H1 (cell line): ENCODE results near the gene NRIP3. TPM values are rescaled to one million over a fixed set of nuclear protein-coding genes. Genes with fewer than 3 reads are reported as not detected.

ENCODE experiments used
- CTCF ChIA-PET: fragments of 300-600 bp; sonication (Branson Sonifier 250); formaldehyde crosslinking; loops from one replicate; lab custom pipeline; 2021; ENCODE audit not compliant: partially characterized antibody; lab: Charles Lee
- POLR2A ChIA-PET: fragments of 300-600 bp; sonication (Branson Sonifier 250); formaldehyde crosslinking; loops from one replicate; lab custom pipeline; 2021; ENCODE audit warnings: inconsistent platforms; ENCODE audit not compliant: partially characterized antibody; lab: Charles Lee
- DNase-seq, 2 experiments: peaks; one replicate each; pipeline versions ENCODE4 v3.0.0 to v3.0.0-alpha.2; 2010 to 2022; ENCODE audit warnings: low spot score in 2 of 2, low read depth in 1 of 2, mixed read lengths in 1 of 2
- FAIRE-seq: peaks from 2 replicates; lab custom pipeline; 2011; peaks lifted over from hg19 to GRCh38; lab: Jason Lieb, UNC
- H2AFZ ChIP-seq: 2 replicates; pipeline ENCODE4 v1.8.1; 2012; ENCODE audit warnings: low read length, inconsistent platforms
- H2AK5ac ChIP-seq: 2 replicates; pipeline ENCODE4 v1.6.1; 2013; ENCODE audit warnings: low read depth, low read length
- H2BK120ac ChIP-seq: replicated peaks from 2 replicates; pipeline ENCODE3; 2013; ENCODE audit warnings: low read depth, low read length, inconsistent platforms
- H2BK12ac ChIP-seq: 2 replicates; pipeline ENCODE4 v1.6.1; 2013; ENCODE audit warnings: low read depth, low read length
- H2BK15ac ChIP-seq: 2 replicates; pipeline ENCODE4 v1.6.1; 2013; ENCODE audit warnings: low read length
- H2BK20ac ChIP-seq: 2 replicates; pipeline ENCODE4 v1.6.1; 2013; ENCODE audit warnings: low read length
- H2BK5ac ChIP-seq: 2 replicates; pipeline ENCODE4 v1.6.1; 2013; ENCODE audit warnings: low read depth, low read length
- H3K14ac ChIP-seq: 2 replicates; pipeline ENCODE4 v1.6.1; 2013; ENCODE audit warnings: inconsistent platforms; ENCODE audit not compliant: insufficient read length
- H3K18ac ChIP-seq: 2 replicates; pipeline ENCODE4 v1.6.1; 2013; ENCODE audit warnings: low read length; ENCODE audit errors: extremely low read depth
- H3K23ac ChIP-seq: 2 replicates; pipeline ENCODE4 v1.6.1; 2013; ENCODE audit warnings: inconsistent platforms; ENCODE audit not compliant: insufficient read length
- H3K23me2 ChIP-seq: 2 replicates; pipeline ENCODE4 v1.6.1; 2013; ENCODE audit warnings: low read depth, low read length
- H3K27ac ChIP-seq: 2 replicates; pipeline ENCODE4 v1.6.1; 2011; ENCODE audit warnings: low read depth, low read length, inconsistent platforms
- H3K27me3 ChIP-seq, 4 experiments: replicated peaks in 1 of 4; 1 replicate in 1 of 4; 2 replicates in 3 of 4; pipeline versions ENCODE4 v1.6.1 to v1.8.1; 2011 to 2013; ENCODE audit warnings: low read length in 3 of 4, mild to moderate bottlenecking in 3 of 4, inconsistent platforms in 2 of 4, mixed read lengths in 2 of 4, moderate library complexity in 1 of 4; ENCODE audit not compliant: control insufficient read depth in 3 of 4, insufficient read depth in 3 of 4; ENCODE audit errors: extremely low read depth in 1 of 4
- H3K36me3 ChIP-seq, 4 experiments: 2 replicates each; pipeline versions ENCODE4 v1.6.1 to v1.8.1; 2011 to 2013; ENCODE audit warnings: mild to moderate bottlenecking in 4 of 4, low read length in 3 of 4, moderate library complexity in 2 of 4, control low read depth in 1 of 4, inconsistent platforms in 1 of 4; ENCODE audit not compliant: insufficient read depth in 4 of 4, control insufficient read depth in 2 of 4
- H3K4ac ChIP-seq: replicated peaks from 2 replicates; pipeline ENCODE3; 2013; ENCODE audit warnings: low read length, low read depth, mixed read lengths, inconsistent platforms; ENCODE audit not compliant: insufficient read length
- H3K4me1 ChIP-seq, 4 experiments: replicated peaks in 1 of 4; 1 replicate in 1 of 4; 2 replicates in 3 of 4; pipeline versions ENCODE4 v1.6.1 to v1.8.1; 2011 to 2013; ENCODE audit warnings: low read length in 3 of 4, inconsistent platforms in 2 of 4, mixed read lengths in 1 of 4; ENCODE audit not compliant: insufficient read depth in 4 of 4, control insufficient read depth in 3 of 4
- H3K4me2 ChIP-seq, 2 experiments: 2 replicates each; pipeline versions ENCODE4 v1.6.1 to v1.8.1; 2011 to 2013; ENCODE audit warnings: low read depth in 2 of 2, low read length in 2 of 2, control low read depth in 1 of 2, inconsistent platforms in 1 of 2, mild to moderate bottlenecking in 1 of 2; ENCODE audit not compliant: insufficient read depth in 1 of 2
- H3K4me3 ChIP-seq, 4 experiments: fragments of 200-600, 300-600 bp in 1 of 4; sonication (generic), shearing (Covaris generic), sonication (Bioruptor Twin) in 1 of 4; 2 replicates each; pipeline versions ENCODE4 v1.5.1 to v1.8.1; 2011 to 2016; ENCODE audit warnings: low read length in 4 of 4, low read depth in 3 of 4, control low read depth in 2 of 4, inconsistent platforms in 2 of 4, mild to moderate bottlenecking in 2 of 4, mixed read lengths in 1 of 4, moderate library complexity in 1 of 4; ENCODE audit not compliant: insufficient read depth in 2 of 4; ENCODE audit errors: extremely low read depth in 1 of 4
- H3K56ac ChIP-seq: replicated peaks from 2 replicates; pipeline ENCODE3; 2013; ENCODE audit warnings: low read depth, mild to moderate bottlenecking, mixed read lengths, low read length, inconsistent platforms; ENCODE audit not compliant: insufficient read length
- H3K79me1 ChIP-seq: 2 replicates; pipeline ENCODE4 v1.6.1; 2013; ENCODE audit warnings: low read depth, low read length, control low read depth
- H3K79me2 ChIP-seq, 2 experiments: 2 replicates each; pipeline versions ENCODE4 v1.6.1 to v1.8.1; 2012 to 2013; ENCODE audit warnings: low read length in 2 of 2, mild to moderate bottlenecking in 2 of 2, inconsistent platforms in 1 of 2; ENCODE audit not compliant: insufficient read depth in 2 of 2, control insufficient read depth in 1 of 2
- H3K9ac ChIP-seq, 4 experiments: replicated peaks in 1 of 4; 1 replicate in 1 of 4; 2 replicates in 3 of 4; pipeline versions ENCODE4 v1.6.1 to v1.8.1; 2011 to 2013; ENCODE audit warnings: low read depth in 3 of 4, low read length in 3 of 4, control low read depth in 2 of 4, mild to moderate bottlenecking in 2 of 4, moderate library complexity in 2 of 4, inconsistent platforms in 1 of 4; ENCODE audit errors: extremely low read depth in 1 of 4
- H3K9me3 ChIP-seq, 2 experiments: 2 replicates each; pipeline versions ENCODE4 v1.6.1 to v1.8.1; 2012 to 2013; ENCODE audit warnings: mild to moderate bottlenecking in 2 of 2, moderate library complexity in 2 of 2, control low read depth in 1 of 2, inconsistent platforms in 1 of 2, low read depth in 1 of 2, low read length in 1 of 2, mixed read lengths in 1 of 2; ENCODE audit not compliant: insufficient read depth in 2 of 2
- H4K20me1 ChIP-seq, 2 experiments: replicated peaks in 1 of 2; 2 replicates each; pipeline versions ENCODE3 to v1.8.1; 2011 to 2013; ENCODE audit warnings: inconsistent platforms in 2 of 2, low read length in 2 of 2, mild to moderate bottlenecking in 1 of 2; ENCODE audit not compliant: insufficient read depth in 2 of 2, control insufficient read depth in 1 of 2
- H4K5ac ChIP-seq: 2 replicates; pipeline ENCODE4 v1.6.1; 2013; ENCODE audit warnings: low read length, low read depth, mixed read lengths, inconsistent platforms; ENCODE audit not compliant: insufficient read length
- H4K8ac ChIP-seq: 2 replicates; pipeline ENCODE4 v1.8.0; 2013; ENCODE audit warnings: mild to moderate bottlenecking, moderate library complexity, low read length, inconsistent platforms; ENCODE audit not compliant: insufficient read depth; ENCODE audit errors: extremely low read depth
- H4K91ac ChIP-seq: replicated peaks from 2 replicates; pipeline ENCODE3; 2013; ENCODE audit warnings: low read length, mixed read lengths, inconsistent platforms; ENCODE audit not compliant: insufficient read length
- BCL11A ChIP-seq, 2 experiments: IDR thresholded peaks; one replicate each; pipeline ENCODE4 v1.6.1; 2011; ENCODE audit warnings: low read depth in 2 of 2, low read length in 2 of 2, mild to moderate bottlenecking in 2 of 2
- BRCA1 ChIP-seq: IDR thresholded peaks from 2 replicates; pipeline ENCODE4 v1.6.1; 2012; ENCODE audit warnings: low read depth, low read length, improper control_type of control experiment
- CTBP2 ChIP-seq: IDR thresholded peaks from 2 replicates; pipeline ENCODE4 v1.7.0; 2011; ENCODE audit warnings: borderline replicate concordance, mild to moderate bottlenecking, moderate library complexity, mixed read lengths, low read length; ENCODE audit not compliant: insufficient read depth, insufficient read length
- E2F6 ChIP-seq: IDR thresholded peaks from 2 replicates; pipeline ENCODE4 v1.6.1; 2012; ENCODE audit warnings: inconsistent platforms
- EP300 ChIP-seq, 2 experiments: IDR thresholded peaks; 1 replicate in 1 of 2; 2 replicates in 1 of 2; pipeline ENCODE4 v1.6.1; 2011 to 2012; ENCODE audit warnings: low read depth in 2 of 2, low read length in 2 of 2, mild to moderate bottlenecking in 2 of 2, borderline replicate concordance in 1 of 2, inconsistent platforms in 1 of 2, moderate library complexity in 1 of 2
- HDAC6 ChIP-seq: IDR thresholded peaks from one replicate; pipeline ENCODE4 v1.7.1; 2012; ENCODE audit warnings: low read depth, mild to moderate bottlenecking, inconsistent platforms, low read length, moderate library complexity
- NANOG ChIP-seq: IDR thresholded peaks from 2 replicates; pipeline ENCODE4 v1.6.1; 2011; ENCODE audit warnings: low read length, low read depth, mild to moderate bottlenecking, inconsistent platforms; ENCODE audit not compliant: insufficient read depth, poor library complexity, severe bottlenecking
- SP1 ChIP-seq: IDR thresholded peaks from 2 replicates; pipeline ENCODE4 v1.6.1; 2011; ENCODE audit warnings: low read depth, low read length
- SP4 ChIP-seq: IDR thresholded peaks from 2 replicates; pipeline ENCODE4 v1.6.1; 2012; ENCODE audit warnings: low read length, inconsistent platforms
- USF2 ChIP-seq: IDR thresholded peaks from 2 replicates; pipeline ENCODE4 v1.6.1; 2011; ENCODE audit warnings: low read length, improper control_type of control experiment
- WGBS, 2 experiments: shearing (Covaris generic) in 1 of 2; methylation state at CpG; one replicate each; pipeline versions ENCODE4 v1.1.6 to v1.1.7; 2013 to 2015; ENCODE audit warnings: low lambda C conversion rate in 2 of 2, mixed read lengths in 2 of 2, inconsistent platforms in 1 of 2, low coverage in 1 of 2, missing lambda C conversion rate in 1 of 2; ENCODE audit not compliant: insufficient replicate concordance in 2 of 2, insufficient coverage in 1 of 2, insufficient read length in 1 of 2; ENCODE audit errors: extremely low coverage in 1 of 2, missing lambda C conversion rate in 1 of 2; 5-methylcytosine and 5-hydroxymethylcytosine counted together
- polyA plus RNA-seq, 7 experiments: library from polyadenylated mRNA; depleted of rRNA in 3 of 7; stranded (reverse) in 5 of 7; unstranded in 2 of 7; fragments of >200 nt in 5 of 7; fragments of 200-250 nt in 2 of 7; gene quantifications; 1 replicate in 5 of 7; 2 replicates in 1 of 7; 4 replicates in 1 of 7; pipeline versions ENCODE4 v1.2.1 to v1.2.3, GENCODE V29; 2011 to 2013; ENCODE audit warnings: missing spikeins in 2 of 7, mixed read lengths in 2 of 7
- total RNA-seq: library from RNA; stranded (reverse); fragmentation: NEBNext Ultra II Directional; extraction: Animal tissue kit (Norgen Biotek cat#: 25700); gene quantifications from 2 replicates; pipeline ENCODE4 v1.2.1, GENCODE V29; 2021

NRIP3 gene
- total and polyA plus RNA-seq, 2 of the 8 experiments (the other 6 are each of a cell fraction or from before 2014, with no cell fraction given), result 3.9 to 7.1 TPM

GRCh38 chr11:9037963-9038362 is 34.2 kb upstream of the NRIP3 start:
- TF ChIP-seq BRCA1, result no peak
- TF ChIP-seq HDAC6, result no peak
- no peak for TF ChIP-seq SP1
- TF ChIP-seq E2F6, result no peak
- TF ChIP-seq SP4, result no peak
- no peak for TF ChIP-seq CTBP2
- TF ChIP-seq NANOG, result no peak
- TF ChIP-seq USF2, result no peak
- TF ChIP-seq BCL11A (IDR thresholded peaks at IDR 0.05; ENCODE audit: low read depth in 2 of 2, low read length in 2 of 2), result no peak
- no peak for TF ChIP-seq EP300 (IDR thresholded peaks at IDR 0.05; ENCODE audit: borderline replicate concordance in 1 of 2, low read depth in 2 of 2, low read length in 2 of 2)

More at GRCh38 chr11:9037963-9038362, 34.2 kb upstream of the NRIP3 start:
- Histone ChIP-seq H2AK5ac (no peak overlapping the region), H3K9ac (no peak overlapping the region), H2BK12ac (no peak overlapping the region), H3K14ac (no peak overlapping the region), H3K56ac (no peak overlapping the region), H4K20me1 (no peaks in the 10 kb centered on the region), H3K9me3 (no peaks in the 10 kb centered on the region), H3K18ac (no peak overlapping the region), H2BK120ac (no peak overlapping the region), H4K91ac (no peak overlapping the region), H3K4ac (no peak overlapping the region), H4K8ac (no peak overlapping the region), H3K4me1 (peaks cover 0 to 8% (median 2%) of the 10 kb centered on the region in 4 experiments; a peak in 3 of 7 replicates), H3K27me3 (no peaks in the 10 kb centered on the region), H2BK20ac (no peak overlapping the region), H2BK15ac (no peak overlapping the region), H3K79me1 (no peaks in the 10 kb centered on the region), H3K4me3 (no peak overlapping the region), H2AFZ (no peak overlapping the region), H3K23ac (no peak overlapping the region), H3K23me2 (no peaks in the 10 kb centered on the region), H3K27ac (no peak overlapping the region), H3K36me3 (no peaks in the 10 kb centered on the region), H4K5ac (no peak overlapping the region), H3K4me2 (no peak overlapping the region), H2BK5ac (no peak overlapping the region), H3K79me2 (no peaks in the 10 kb centered on the region)
- ChIA-PET CTCF (interaction anchor here (0.9 to 5.4 kb wide), 9 partner anchors 10 to 100 kb away, joined by 3 to 22 read pairs (median 3); partner anchors contain the start of gene NRIP3), POLR2A (interaction anchor here (1.5 kb wide), 1 partner anchor 13 kb away, joined by 3 read pairs; no protein-coding TSS in a partner anchor)
- FAIRE-seq (no peak), DNase-seq (no peak)
- 95% methylated on average over 1 of the region's 1 CpG; no CpG with 5 or more reads in 1 of the 2 experiments for WGBS, 2 experiments
